NCI-H748 treated with DMSO at 0.1 percent for 48 hours (cell line): ENCODE measurements around the gene FSHB.
"Not testable (repeated sequence)": the region's sequence is repeated elsewhere in the genome, so short reads cannot be mapped to it uniquely, and the experiment has no call there.

Experiments
- DNase-seq: peaks from one replicate; lab custom pipeline; 2025; lab: John Stamatoyannopoulos, UW

FSHB gene

DNA sequence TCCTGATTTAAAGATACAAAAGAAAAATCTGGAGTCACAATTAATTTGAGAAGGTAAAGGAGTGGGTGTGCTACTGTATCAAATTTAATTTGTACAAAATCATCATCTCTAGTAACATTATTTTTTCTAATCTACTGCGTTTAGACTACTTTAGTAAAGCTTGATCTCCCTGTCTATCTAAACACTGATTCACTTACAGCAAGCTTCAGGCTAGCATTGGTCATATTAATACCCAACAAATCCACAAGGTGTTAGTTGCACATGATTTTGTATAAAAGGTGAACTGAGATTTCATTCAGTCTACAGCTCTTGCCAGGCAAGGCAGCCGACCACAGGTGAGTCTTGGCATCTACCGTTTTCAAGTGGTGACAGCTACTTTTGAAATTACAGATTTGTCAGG, at the start of gene FSHB:
TSS of gene FSHB (plus strand) at position 301 of the 400 bp plus-strand sequence. CDS start 889 bp downstream, outside the sequence.
- DNase-seq, result no peak

DNA sequence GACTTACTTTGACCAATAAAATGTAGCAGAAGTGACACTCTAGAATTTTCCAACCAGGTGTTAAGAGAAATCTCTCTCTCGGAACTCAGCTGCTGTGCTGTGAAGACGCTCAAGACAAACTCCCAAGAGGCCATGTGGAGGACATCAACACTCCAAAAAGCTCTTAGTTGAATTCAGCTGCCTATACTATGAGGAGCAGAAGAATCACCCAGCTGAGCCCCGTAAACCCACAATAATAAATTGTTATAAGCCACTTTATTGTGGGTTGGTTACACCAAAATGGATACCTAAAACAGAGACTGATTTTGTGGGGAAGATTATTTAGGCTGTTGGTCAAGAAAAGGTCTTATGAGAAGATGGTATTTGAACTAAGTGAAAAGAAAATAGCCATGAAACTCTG, 44.1 kb upstream of the FSHB start:
- DNase-seq, result no peak

DNA sequence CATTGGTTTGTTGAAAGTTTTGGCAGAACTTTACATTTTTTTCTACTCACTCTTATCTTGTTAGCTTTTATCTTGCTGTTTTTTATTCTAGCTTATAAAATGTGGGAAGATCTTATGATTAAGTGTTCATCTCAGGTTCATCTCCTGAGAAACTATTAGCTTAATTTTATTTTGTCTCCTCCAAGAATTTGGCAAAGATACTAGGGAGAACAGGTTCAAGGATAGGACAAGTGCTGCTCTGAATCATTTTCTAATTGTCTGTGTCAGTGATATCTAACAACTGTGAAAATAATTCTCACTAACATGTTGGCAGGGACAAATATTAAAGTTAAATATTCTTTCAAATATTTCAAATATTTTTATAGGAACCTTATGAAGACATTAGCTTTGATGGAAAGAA, 38.2 kb upstream of the FSHB start:
- DNase-seq, result no peak

DNA sequence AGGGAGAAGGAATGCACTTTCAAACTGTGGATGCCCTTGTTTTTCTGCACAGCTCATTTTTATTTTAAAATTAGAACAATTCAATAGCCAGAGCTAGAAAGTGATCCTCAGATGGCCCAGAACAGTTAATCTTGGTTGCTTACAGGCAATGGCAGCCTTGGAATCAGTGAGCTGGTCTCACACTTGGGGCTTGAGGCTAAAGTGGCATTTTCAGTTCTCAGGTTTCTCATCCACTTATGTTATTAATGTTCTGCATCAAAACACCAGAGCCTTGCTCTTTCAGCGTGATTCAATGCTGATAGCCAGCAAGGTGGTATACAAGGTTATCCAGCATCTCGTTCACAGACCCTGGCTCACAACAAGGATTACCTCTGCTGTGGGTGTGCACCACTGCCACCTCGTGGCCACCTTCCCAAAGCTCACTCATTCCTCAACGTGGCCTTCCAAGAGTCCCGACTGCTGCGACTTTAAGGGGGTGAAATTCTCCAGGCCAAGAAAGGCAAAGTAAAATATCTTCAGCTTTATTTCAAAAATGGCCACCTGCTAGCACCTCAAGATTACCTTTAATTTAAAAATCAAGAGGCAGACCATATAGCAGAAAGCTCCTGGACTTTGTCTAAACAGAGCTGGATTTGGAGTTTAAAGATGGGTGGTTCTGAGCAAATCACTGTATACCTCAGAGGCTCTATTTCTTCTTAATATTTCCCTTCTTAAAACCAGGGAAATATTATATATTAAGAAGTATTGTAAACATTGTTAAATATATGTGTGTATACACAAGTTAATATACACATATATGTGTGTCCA, 34.2 kb upstream of the FSHB start:
- peak; percentile 15 for DNase-seq

DNA sequence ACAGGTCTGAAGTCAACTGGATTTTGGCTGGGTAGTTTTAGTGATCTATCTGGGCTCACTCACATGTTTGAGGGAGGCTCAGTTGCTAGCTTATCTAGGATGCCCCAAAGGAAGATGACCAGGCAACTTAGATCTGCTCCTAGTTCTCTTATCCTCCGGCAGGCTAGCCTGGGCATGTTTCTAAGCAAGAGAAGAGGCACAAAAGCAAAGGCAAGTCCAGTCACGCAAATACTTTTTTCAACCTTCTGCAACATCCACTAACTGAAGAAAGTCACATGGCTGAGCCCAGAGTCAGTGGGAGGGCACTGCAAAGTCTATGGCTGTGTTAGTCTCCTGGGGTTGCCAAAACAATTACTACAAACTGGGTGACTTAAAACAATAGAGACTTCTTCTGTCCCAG, 32.9 kb upstream of the FSHB start:
- no peak for DNase-seq

DNA sequence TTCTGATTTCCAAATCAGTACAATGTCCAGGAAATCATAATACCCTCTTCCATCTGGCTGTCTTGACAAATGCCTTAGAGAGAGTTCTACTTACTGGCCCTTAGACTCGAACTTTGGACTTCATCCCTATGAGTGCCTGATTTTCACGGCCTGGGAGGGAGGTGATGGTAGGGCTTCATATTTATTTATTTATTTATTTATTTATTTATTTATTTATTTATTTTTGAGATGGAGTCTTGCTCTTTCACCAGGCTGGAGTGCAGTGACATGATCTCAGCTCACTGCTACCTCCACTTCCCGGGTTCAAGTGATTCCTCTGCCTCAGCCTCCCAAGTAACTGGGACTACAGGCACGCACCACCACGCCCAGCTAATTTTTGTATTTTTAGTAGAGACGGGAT, 27.8 kb upstream of the FSHB start:
- not testable (repeated sequence) for DNase-seq

DNA sequence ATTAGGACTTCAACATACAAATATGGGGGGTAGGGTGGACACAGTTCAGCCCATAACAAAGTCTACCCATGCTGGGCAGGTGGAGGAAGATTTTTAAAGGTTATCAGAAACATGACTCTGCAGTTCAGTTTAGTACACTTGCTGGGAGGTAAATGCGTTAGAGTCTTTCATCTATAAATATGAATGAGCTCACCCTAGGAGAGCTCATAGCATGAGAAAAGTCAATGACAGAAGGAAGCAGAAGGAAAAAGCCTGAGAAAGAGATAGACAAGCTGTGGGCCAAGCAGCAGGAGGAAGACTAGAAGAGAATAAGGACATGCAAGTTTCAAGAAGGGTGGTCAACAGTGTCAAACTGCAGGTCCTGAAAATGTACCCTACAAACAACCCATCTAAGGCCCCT, 27.0 kb upstream of the FSHB start:
- DNase-seq, result no peak

DNA sequence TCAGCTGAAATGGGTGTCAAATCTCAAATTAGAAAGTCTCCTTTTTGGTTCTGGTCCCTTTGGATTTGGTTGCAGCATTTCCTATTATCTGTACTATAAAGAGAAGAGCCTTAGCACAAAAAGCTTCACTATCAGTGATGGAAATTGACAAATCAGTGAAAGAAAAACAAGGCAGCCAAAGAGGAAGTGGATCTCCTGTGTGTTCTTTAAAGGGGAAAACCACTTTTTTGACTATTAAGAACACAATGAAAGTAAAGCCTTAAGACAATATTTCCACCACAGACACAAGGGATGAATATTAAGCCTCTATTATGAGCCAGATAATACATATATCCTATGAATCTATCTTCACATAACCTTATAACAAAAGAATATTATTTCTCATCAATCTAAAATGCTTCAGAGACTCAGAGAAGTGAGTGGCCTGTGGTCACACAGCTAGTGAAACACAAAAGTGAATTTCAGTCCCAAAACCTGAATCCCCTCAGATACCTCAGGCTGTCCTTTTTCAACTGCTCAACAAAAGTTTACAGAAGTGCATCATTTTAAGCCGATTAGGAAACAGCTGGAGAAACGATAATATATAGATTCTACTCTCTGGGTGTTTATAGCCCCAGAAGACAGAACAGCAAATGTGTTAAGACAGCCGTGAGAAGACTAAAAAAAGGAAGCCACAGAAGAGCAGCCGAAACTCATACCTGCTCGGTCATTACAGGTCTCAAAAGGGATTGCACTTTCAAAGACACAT, 24.4 kb upstream of the FSHB start:
- DNase-seq, result no peak

DNA sequence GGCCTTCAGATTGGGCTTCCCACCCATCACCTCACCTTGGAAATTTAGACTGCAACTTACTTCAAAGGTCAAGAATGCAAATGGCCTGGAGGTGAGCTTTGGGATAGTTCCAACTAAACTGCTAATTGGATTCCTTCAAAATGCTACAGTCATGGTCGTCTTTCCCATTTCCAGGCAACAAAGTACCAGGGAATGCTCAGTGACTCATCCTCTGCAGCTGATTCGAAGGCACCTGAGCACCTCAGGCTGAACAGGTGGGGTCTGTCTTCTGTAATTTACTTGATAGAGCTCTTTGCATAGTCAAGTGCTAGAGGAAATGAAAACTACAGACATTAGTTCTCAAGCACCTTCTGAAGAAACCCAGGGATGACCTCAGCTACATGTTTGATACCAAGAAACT, 20.5 kb upstream of the FSHB start:
- no peak for DNase-seq

DNA sequence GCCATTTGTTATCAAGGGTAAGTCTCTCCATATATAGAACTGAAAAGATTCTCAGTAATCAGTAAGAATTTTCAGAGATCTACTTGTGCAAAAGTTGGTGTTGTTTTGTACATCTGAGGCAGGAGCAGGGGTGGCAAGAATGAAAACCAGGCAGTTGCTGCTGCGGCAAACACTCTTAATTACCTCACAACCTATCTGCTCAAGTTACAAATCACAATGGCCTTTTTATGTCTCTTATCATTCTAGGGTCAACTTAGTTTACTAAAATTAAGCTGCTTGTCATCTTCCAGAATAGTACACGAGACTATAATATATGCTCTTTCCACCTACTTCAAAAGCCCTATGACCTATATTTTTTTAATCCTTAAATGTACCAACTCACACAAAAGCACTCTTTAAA, 14.3 kb upstream of the FSHB start:
- DNase-seq, result no peak

DNA sequence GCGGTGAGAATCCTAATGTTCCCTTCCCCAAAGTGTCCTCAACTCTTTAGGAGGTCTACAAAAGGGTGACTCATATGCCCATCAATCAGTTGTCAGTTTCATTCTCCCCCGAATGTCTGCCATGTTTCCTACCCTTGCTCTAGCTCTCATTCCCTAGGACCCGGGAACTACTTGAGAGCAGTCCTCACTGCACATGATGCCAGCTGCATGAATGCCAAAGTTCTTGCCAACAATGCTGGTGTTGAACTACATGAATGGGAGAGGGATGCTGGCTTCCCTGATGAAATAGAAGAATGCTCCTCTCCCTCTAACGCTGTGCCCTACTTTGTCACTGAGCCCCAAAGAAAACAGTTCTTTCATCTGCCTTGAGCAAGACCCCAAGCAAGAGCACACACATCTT, 12.5 kb upstream of the FSHB start:
- no peak for DNase-seq

DNA sequence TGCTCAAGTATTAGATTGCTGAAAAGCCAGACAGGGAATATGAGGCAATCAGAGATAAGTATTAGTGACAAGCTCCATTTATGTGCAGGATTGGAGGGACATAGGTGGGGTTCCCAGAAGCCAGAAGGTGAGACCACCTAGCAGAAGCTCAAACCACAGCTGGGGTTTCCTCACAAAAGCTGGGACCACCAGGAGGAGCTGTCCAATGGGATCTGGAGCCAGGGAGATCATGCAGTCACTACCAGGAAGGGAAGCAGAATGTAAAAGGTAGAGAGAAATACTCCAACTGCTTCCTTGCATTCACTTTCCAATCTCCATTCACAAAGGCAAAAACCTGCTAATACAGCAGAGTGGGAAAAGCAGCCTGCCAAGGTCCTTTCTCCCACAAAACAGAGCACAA, 5.2 kb upstream of the FSHB start:
- no peak for DNase-seq

DNA sequence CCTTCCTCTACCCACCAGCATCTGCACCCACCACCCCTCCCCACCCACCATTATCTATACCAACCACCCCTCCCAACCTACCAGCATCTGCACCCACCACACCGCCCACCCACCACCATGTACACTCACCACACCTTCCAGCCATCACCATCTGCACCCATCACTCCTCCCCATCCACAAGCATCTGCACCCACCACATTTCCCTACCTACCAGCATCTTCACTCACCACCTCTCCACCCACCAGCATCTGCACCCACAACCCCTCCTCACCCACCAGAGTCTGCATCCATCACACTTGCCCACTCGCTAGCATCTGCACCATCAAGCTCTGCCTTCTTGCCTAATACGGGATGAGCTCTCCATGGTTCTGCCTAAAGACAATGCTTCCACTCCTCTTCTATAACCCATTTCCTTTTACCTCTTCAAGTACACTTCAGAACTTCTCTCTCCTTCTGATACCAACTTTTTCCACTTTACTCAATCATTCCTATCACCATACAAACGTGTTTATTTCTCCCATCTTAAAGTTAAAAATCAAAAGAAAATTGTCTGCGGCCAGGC, 2.4 kb upstream of the FSHB start:
- no peak for DNase-seq

DNA sequence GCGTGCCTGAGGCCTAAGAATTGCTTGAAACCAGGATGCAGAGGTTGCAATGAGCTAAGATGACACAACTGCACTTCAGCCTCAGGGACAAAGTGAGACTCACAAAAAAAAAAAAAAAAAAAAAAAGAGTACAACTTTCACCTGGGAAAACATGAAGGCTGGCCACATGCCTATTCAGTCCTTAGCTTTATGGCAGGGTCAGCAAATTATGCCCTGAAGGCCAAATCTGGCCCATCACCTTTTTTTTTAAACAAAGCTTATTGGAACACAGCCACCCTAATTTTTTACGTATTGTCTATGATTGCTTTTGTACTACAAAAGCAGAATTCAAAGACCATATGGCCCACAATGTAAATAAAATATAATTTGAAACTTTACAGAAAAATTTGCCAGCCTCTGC, 8.2 kb downstream of the FSHB start:
- no peak for DNase-seq

DNA sequence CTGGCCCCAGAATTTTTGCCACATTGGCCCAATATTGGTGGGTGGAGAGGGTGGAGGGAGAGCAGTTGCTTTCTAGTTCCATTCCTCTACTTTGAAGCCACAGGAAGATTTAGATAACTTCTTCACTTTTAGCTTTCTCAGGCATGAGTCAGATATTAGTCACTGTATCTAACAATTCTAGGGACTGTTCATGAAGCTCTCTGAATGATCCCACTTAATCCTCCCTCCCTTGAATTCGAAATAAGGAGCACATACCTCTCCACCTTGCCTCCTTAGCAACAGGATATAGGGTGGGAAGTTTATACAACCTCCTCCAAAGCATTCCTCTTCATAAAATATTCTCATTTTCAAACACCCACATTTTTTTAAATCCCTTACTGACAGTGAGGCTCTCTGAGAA, 13.5 kb downstream of the FSHB start:
- no peak for DNase-seq

DNA sequence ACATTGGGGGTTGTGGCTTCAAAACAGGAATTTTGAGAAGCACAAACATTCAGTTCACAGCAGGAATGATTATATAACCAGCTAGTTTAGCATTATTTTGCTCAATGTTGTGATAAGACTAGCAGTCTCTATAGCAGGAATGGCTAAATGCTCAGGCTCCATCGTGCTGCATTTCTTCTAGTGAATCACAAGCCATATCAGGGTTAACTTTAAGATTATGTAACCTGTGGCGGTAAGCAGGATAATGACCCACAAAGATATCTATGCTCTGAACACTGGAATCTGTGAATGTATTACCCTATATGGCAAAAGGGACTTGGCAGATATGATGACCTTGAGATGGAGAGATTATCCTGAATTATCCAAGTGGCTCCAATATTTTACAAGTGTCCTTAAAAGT, 14.8 kb downstream of the FSHB start:
- no peak for DNase-seq

DNA sequence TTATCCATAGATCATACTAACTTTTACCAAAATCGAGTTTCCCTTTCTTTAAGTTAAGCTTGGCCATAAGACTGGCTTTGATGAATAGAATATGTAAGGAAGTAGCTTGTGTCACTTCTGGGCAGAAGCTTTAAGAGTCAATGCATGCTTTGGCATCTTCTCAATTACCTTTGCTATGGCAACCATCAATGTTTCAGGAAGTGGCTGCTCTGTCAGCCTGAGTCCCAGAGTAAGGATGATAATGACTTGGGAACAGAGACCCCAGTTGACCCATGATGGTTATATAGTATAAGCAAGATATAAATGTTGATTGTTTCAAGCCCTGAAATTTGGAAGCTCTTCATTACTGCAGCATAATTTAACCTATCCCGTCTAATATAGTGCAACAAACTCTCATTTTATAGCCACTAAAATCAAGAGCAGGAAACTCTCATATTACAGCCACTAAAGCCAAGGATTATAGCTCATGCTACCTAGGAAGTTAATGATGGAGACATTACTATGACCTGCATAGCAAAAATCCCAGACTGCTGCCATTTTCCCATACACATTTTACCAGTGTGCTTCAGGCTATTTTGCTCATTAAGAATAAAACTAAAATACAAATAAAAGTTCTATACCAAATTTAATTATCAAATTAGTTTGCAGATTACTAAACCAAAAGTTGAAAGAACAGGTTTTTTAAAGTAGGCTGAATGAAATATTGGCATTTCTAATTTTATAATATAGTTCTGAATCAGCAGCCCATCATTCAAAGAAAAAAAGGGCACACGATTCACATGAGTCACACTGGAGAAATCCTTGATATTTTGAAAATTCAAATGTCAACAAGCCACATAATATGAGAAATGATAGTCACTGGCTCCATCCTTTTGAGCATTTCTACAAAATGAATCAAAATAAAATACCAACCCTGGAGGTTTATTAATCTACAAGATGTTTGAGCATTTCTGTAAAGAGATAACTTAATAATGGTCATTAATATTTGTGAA, 23.8 kb downstream of the FSHB start:
- DNase-seq, result no peak

DNA sequence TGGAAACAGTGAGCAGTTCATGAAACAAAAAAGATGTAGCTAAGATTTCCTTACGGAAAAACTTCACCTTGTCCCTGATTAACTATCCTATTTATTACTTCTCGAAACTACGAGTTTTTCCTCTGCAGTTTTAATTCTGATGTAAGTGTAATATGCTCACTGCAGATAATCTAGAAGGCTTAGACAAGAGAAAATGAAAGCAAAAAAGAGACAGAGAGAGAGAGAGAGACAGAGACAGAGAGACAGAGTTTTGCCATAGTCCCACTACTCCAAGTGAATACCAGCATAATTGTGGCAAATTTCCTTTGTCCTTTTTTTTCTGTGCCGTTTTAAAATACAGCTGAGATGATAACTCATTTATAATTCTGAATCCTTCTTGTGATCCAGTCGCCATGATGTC, 24.8 kb downstream of the FSHB start:
- DNase-seq, result no peak

DNA sequence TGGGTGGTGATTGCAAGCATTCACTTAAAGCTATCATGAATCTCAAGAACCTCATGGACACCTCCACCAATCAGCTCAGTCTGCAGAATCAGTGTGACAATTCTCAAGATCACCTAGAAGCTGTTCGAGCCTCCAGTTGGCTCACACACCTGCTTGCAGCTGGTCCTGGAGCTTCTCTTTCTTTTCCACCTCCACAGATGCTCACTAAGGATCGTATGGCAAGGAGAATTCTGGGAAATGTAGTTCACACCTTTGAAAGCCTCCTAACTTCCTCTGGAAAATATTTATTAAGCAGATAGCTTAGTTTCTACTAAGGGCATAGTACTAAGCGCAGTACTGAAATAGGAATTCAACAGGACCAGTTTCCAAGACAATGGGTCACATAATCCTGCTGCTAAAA, 26.2 kb downstream of the FSHB start:
- no peak for DNase-seq

DNA sequence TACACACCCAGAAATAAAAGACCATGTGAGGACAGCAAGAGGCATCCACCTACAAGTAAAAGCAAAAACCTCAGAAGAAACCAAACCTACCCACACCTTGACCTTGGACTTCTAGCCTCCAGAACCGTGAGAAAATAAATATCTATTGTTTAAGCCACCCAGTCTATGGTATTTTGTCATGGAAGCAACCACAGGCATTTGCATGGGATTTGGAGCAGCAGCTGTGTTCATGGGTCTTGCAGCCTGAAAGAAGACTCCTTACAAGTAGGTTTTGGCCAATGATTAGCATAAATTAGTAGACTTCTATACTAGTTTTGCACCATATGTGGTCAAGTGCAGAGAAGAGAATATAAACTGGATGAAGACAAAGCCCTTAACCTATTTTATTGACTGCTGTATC, 27.9 kb downstream of the FSHB start:
- no peak for DNase-seq

DNA sequence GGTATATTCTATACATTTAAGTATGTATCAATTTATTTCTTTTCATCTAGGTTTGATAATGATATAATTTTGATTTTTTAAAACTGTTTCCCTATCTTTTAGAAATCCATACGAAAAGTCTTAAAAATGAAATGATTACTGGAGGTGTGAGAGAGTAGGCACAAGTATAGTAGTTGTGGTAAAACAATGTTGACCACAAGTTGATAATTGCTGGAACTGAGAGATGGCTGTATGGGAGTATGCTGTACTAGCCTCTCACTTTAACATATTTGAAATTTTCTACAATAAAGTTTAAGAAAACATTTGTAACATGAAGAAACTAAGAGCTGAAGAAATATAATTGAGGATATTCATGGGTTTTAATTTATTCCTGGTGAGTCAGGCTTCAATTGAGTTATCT, 30.0 kb downstream of the FSHB start:
- DNase-seq, result no peak

DNA sequence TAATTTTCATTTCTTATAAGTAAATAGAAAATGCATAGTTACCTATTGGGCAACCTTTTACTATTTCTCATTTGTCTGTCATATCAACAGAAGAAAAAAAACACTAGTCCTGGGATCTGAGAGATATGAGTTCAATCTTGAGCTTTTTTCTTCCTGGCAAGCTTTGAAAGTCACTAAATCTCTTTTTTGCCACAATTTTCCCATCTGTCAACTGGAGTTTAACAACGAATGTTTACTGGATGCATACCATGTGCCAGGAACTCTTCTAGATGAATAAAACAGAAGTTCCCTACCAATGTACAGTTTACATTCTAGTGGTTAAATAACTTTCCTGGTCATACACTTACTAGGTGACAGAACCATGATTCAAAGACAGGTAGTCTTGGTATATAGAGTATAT, 31.0 kb downstream of the FSHB start:
- DNase-seq, result no peak
